H9 (cell line): ENCODE results near the gene PADI4. TPM values are rescaled to one million over a fixed set of nuclear protein-coding genes. Genes with fewer than 3 reads are reported as not detected.

Experiments used
- DNase-seq: peaks from one replicate; pipeline ENCODE4 v3.0.0-alpha.2; 2017
- H2AFZ ChIP-seq: one replicate; pipeline ENCODE4 v1.6.1; 2013; ENCODE audit warnings: mild to moderate bottlenecking, low read length, control low read depth, moderate library complexity
- H2AK5ac ChIP-seq: 2 replicates; pipeline ENCODE4 v1.6.1; 2013; ENCODE audit warnings: low read length, control low read depth, mixed read lengths; ENCODE audit not compliant: insufficient read length
- H2BK120ac ChIP-seq: one replicate; pipeline ENCODE4 v1.6.1; 2013; ENCODE audit warnings: low read depth, mild to moderate bottlenecking, low read length, control low read depth, inconsistent platforms; ENCODE audit not compliant: poor library complexity, severe bottlenecking
- H2BK12ac ChIP-seq: 2 replicates; pipeline ENCODE4 v1.6.1; 2013; ENCODE audit warnings: low read length, control low read depth, mixed read lengths, low read depth; ENCODE audit not compliant: insufficient read length
- H2BK15ac ChIP-seq: 2 replicates; pipeline ENCODE4 v1.6.1; 2013; ENCODE audit warnings: low read depth, low read length, control low read depth
- H2BK20ac ChIP-seq: one replicate; pipeline ENCODE4 v1.6.1; 2013; ENCODE audit warnings: low read depth, mild to moderate bottlenecking, low read length, control low read depth, inconsistent platforms; ENCODE audit not compliant: poor library complexity, severe bottlenecking
- H2BK5ac ChIP-seq: 2 replicates; pipeline ENCODE4 v1.6.1; 2013; ENCODE audit warnings: low read length, control low read depth, mixed read lengths; ENCODE audit not compliant: insufficient read length
- H3K14ac ChIP-seq: 2 replicates; pipeline ENCODE4 v1.6.1; 2013; ENCODE audit warnings: low read length, control low read depth; ENCODE audit not compliant: insufficient read depth
- H3K18ac ChIP-seq: 2 replicates; pipeline ENCODE4 v1.6.1; 2013; ENCODE audit warnings: low read depth, mild to moderate bottlenecking, mixed read lengths, low read length, control low read depth; ENCODE audit not compliant: insufficient read length
- H3K23ac ChIP-seq: 2 replicates; pipeline ENCODE4 v1.6.1; 2013; ENCODE audit warnings: low read length, control low read depth, mixed read lengths, low read depth; ENCODE audit not compliant: insufficient read length
- H3K23me2 ChIP-seq: 2 replicates; pipeline ENCODE4 v1.6.1; 2013; ENCODE audit warnings: low read depth, mild to moderate bottlenecking, mixed read lengths, low read length, control low read depth; ENCODE audit not compliant: insufficient read length, poor library complexity, severe bottlenecking
- H3K27ac ChIP-seq: 2 replicates; pipeline ENCODE4 v1.5.1; 2013; ENCODE audit warnings: low read length, control low read depth, mixed read lengths, low read depth; ENCODE audit not compliant: insufficient read length
- H3K27me3 ChIP-seq: 2 replicates; pipeline ENCODE4 v1.6.1; 2013; ENCODE audit warnings: low read length, control low read depth, inconsistent platforms; ENCODE audit not compliant: insufficient read depth
- H3K4ac ChIP-seq: 2 replicates; pipeline ENCODE4 v1.6.1; 2013; ENCODE audit warnings: low read depth, mild to moderate bottlenecking, control low read depth, inconsistent platforms, low read length, moderate library complexity
- H3K4me1 ChIP-seq: 2 replicates; pipeline ENCODE4 v1.6.1; 2013; ENCODE audit warnings: low read length, control low read depth, inconsistent platforms; ENCODE audit not compliant: insufficient read depth
- H3K4me2 ChIP-seq: 2 replicates; pipeline ENCODE4 v1.6.1; 2013; ENCODE audit warnings: low read length, control low read depth, mixed read lengths; ENCODE audit not compliant: insufficient read length, insufficient read depth
- H3K56ac ChIP-seq: 2 replicates; pipeline ENCODE4 v1.6.1; 2013; ENCODE audit warnings: low read depth, mild to moderate bottlenecking, mixed read lengths, low read length, control low read depth; ENCODE audit not compliant: insufficient read length
- H3K79me1 ChIP-seq: 2 replicates; pipeline ENCODE4 v1.6.1; 2013; ENCODE audit warnings: low read depth, mild to moderate bottlenecking, moderate library complexity, low read length, control low read depth, inconsistent platforms; ENCODE audit not compliant: insufficient read depth, poor library complexity, severe bottlenecking
- H3K79me2 ChIP-seq: 2 replicates; pipeline ENCODE4 v1.6.1; 2013; ENCODE audit warnings: low read length, control low read depth, inconsistent platforms; ENCODE audit not compliant: insufficient read depth
- H3K9ac ChIP-seq: 2 replicates; pipeline ENCODE4 v1.6.1; 2013; ENCODE audit warnings: low read length, control low read depth, mixed read lengths; ENCODE audit not compliant: insufficient read length; ENCODE audit errors: extremely low read depth
- H3K9me3 ChIP-seq: one replicate; pipeline ENCODE4 v1.6.1; 2013; ENCODE audit warnings: low read depth, low read length, inconsistent platforms; ENCODE audit not compliant: control insufficient read depth
- H3T11ph ChIP-seq: one replicate; pipeline ENCODE4 v1.6.1; 2013; ENCODE audit warnings: mild to moderate bottlenecking, low read length, control low read depth, inconsistent platforms
- H4K20me1 ChIP-seq: one replicate; pipeline ENCODE4 v1.6.1; 2013; ENCODE audit not compliant: control insufficient read depth, insufficient read length, insufficient read depth
- H4K5ac ChIP-seq: 2 replicates; pipeline ENCODE4 v1.6.1; 2013; ENCODE audit warnings: low read depth, mild to moderate bottlenecking, mixed read lengths, low read length, control low read depth; ENCODE audit not compliant: insufficient read length
- H4K8ac ChIP-seq: replicated peaks from 2 replicates; pipeline ENCODE4 v1.6.1; 2013; ENCODE audit warnings: low read length, control low read depth, mixed read lengths, low read depth; ENCODE audit not compliant: insufficient read length
- H4K91ac ChIP-seq: 2 replicates; pipeline ENCODE4 v1.6.1; 2013; ENCODE audit warnings: low read depth, mild to moderate bottlenecking, moderate library complexity, mixed read lengths, low read length, control low read depth; ENCODE audit not compliant: insufficient read length
- H3K27ac Mint-ChIP-seq, 3 experiments: 2 replicates in 2 of 3; 3 replicates in 1 of 3; pipeline ENCODE4 v1.8.0; 2020 to 2021; ENCODE audit warnings: mixed read lengths in 3 of 3, mild to moderate bottlenecking in 1 of 3, moderate library complexity in 1 of 3
- H3K27me3 Mint-ChIP-seq: 2 replicates; pipeline ENCODE4 v1.8.0; 2021; ENCODE audit warnings: low read depth, mild to moderate bottlenecking, moderate library complexity, mixed read lengths
- H3K36me3 Mint-ChIP-seq, 3 experiments: 2 replicates in 2 of 3; 3 replicates in 1 of 3; pipeline ENCODE4 v1.8.0; 2020 to 2021; ENCODE audit warnings: low read depth in 3 of 3, mixed read lengths in 3 of 3; ENCODE audit not compliant: insufficient read depth in 1 of 3
- H3K4me1 Mint-ChIP-seq, 2 experiments: 2 replicates each; pipeline ENCODE4 v1.8.0; 2020; ENCODE audit warnings: mixed read lengths in 2 of 2
- H3K4me3 Mint-ChIP-seq, 2 experiments: 2 replicates in 1 of 2; 3 replicates in 1 of 2; pipeline ENCODE4 v1.8.0; 2020 to 2021; ENCODE audit warnings: mild to moderate bottlenecking in 2 of 2, mixed read lengths in 2 of 2, moderate library complexity in 1 of 2
- H3K9me3 Mint-ChIP-seq, 2 experiments: 2 replicates in 1 of 2; 3 replicates in 1 of 2; pipeline ENCODE4 v1.8.0; 2020; ENCODE audit warnings: mild to moderate bottlenecking in 2 of 2, mixed read lengths in 2 of 2, moderate library complexity in 1 of 2
- CTCF ChIP-seq: fragments of 200-600 bp; sonication (generic); conservative IDR thresholded peaks from 3 replicates; pipeline ENCODE4 v1.8.0; 2021; ENCODE audit warnings: antibody characterized with exemption, mild to moderate bottlenecking
- WGBS: extraction: QIAGEN DNeasy Blood & Tissue Kit; methylation state at CpG from one replicate; pipeline ENCODE4 v1.1.7; 2013; ENCODE audit warnings: missing lambda C conversion rate, low lambda C conversion rate, mixed read lengths; ENCODE audit not compliant: insufficient read length; ENCODE audit errors: extremely low coverage; 5-methylcytosine and 5-hydroxymethylcytosine counted together
- total RNA-seq: library from RNA; stranded (reverse); gene quantifications from 2 replicates; pipeline ENCODE4 v1.2.1, GENCODE V29; 2021

PADI4 gene
- total RNA-seq, 1 experiment from 2014 or later = 0.13 TPM

- Mint-ChIP-seq H3K36me3 (peaks cover 4 to 9% (median 5%) of the 10 kb centered on the region in 3 experiments; a peak in 5 of 7 replicates), H3K27me3 (peaks cover 27% of the 10 kb centered on the region), H3K9me3 (peaks cover 8 to 11% of the 10 kb centered on the region in 2 experiments), H3K4me3 (no peak overlapping the region), H3K4me1 (peaks cover 0 to 2% of the 10 kb centered on the region in 2 experiments; a peak in 1 of 4 replicates), H3K27ac (no peak overlapping the region)
- no peak overlapping the region for H2AFZ ChIP-seq
- no peaks in the 10 kb centered on the region for H3K9me3 ChIP-seq
- no peaks in the 10 kb centered on the region for H3K4me1 ChIP-seq
- no peak overlapping the region for H2BK15ac ChIP-seq
- H3K14ac ChIP-seq = no peak overlapping the region
- no peak overlapping the region for H4K91ac ChIP-seq
- H3K79me1 ChIP-seq = no peaks in the 10 kb centered on the region
- H2AK5ac ChIP-seq = no peak overlapping the region
- DNase-seq = no peak
- no peak overlapping the region for H3K4ac ChIP-seq
- H4K20me1 ChIP-seq = no peaks in the 10 kb centered on the region
- no CpG with 5 or more reads among the region's 8 CpGs for WGBS
- TF ChIP-seq CTCF = no peak
- no peak overlapping the region for H2BK5ac ChIP-seq
- H4K8ac ChIP-seq = no peak overlapping the region
- no peaks in the 10 kb centered on the region for H3K27me3 ChIP-seq
- no peak overlapping the region for H3K4me2 ChIP-seq
- H2BK12ac ChIP-seq = no peak overlapping the region
- H3K56ac ChIP-seq = no peak overlapping the region
- H4K5ac ChIP-seq = no peak overlapping the region
- no peak overlapping the region for H3K27ac ChIP-seq
- no peak overlapping the region for H2BK120ac ChIP-seq
- H3T11ph ChIP-seq = no peak overlapping the region
- H3K23ac ChIP-seq = no peak overlapping the region
- H3K79me2 ChIP-seq = no peaks in the 10 kb centered on the region
- H2BK20ac ChIP-seq = no peak overlapping the region
- no peak overlapping the region for H3K9ac ChIP-seq
- H3K23me2 ChIP-seq = no peaks in the 10 kb centered on the region
- H3K18ac ChIP-seq = no peak overlapping the region
Measured at GRCh38 chr1:17340358-17340757, 32.4 kb downstream of the PADI4 start.
